ENCODE data around the gene DYRK2. TPM values are rescaled to one million over a fixed set of nuclear protein-coding genes. Genes with fewer than 3 reads are reported as not detected.

Gene DYRK2
- total and polyA plus RNA-seq, 2 donors (not counting 3 experiments of a cell fraction or from before 2014, with no cell fraction given): 4.5 to 11.0 TPM

DNA sequence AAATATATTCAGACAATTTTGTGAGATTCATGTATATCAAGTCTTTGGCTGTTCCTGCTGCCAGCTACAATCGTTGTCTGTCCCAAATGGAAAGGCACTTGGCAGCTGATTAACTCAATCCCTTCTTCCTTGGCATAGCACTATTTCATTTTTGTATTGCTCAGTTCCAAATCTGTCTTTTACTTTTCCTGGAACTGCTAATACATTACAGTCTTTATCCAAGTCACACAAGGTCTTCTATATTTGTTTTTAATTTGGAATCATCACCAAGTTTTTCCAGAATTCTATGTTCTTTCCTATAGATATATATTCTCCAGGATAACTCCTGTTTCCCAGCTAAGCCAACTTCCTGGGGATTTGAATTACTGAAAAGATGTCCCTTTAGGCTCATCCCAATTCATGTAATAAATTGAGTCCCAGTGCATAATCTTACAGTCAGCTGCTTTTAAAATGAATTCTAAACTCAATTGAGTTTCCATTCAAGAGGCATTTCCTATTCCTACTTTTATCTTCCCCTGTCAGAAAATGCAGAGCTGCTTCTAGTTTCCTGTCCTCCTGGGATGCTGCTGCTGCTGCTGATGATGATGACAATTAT lies 45.9 kb downstream of the DYRK2 start:
- TF ChIP-seq EZH2 (IDR thresholded peaks at IDR 0.05; ENCODE audit: borderline replicate concordance, low read depth, low read length, severe bottlenecking): no peak
- TF ChIP-seq JUN (IDR thresholded peaks at IDR 0.05; ENCODE audit: borderline replicate concordance, insufficient read depth, insufficient read length, low read depth): no peak
- TF ChIP-seq POLR2AphosphoS5 (IDR thresholded peaks at IDR 0.05; ENCODE audit: insufficient read depth, low read depth, low read length): no peak
- TF ChIP-seq, protein P1, sequence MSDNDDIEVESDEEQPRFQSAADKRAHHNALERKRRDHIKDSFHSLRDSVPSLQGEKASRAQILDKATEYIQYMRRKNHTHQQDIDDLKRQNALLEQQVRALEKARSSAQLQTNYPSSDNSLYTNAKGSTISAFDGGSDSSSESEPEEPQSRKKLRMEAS (IDR thresholded peaks at IDR 0.05; ENCODE audit: insufficient read depth, insufficient read length): no peak
- TF ChIP-seq MYC (IDR thresholded peaks at IDR 0.05; ENCODE audit: low read depth, low read length): no peak
- TF ChIP-seq POLR2A (IDR thresholded peaks at IDR 0.05; ENCODE audit: low read depth, low read length): no peak
- TF ChIP-seq, protein P2, sequence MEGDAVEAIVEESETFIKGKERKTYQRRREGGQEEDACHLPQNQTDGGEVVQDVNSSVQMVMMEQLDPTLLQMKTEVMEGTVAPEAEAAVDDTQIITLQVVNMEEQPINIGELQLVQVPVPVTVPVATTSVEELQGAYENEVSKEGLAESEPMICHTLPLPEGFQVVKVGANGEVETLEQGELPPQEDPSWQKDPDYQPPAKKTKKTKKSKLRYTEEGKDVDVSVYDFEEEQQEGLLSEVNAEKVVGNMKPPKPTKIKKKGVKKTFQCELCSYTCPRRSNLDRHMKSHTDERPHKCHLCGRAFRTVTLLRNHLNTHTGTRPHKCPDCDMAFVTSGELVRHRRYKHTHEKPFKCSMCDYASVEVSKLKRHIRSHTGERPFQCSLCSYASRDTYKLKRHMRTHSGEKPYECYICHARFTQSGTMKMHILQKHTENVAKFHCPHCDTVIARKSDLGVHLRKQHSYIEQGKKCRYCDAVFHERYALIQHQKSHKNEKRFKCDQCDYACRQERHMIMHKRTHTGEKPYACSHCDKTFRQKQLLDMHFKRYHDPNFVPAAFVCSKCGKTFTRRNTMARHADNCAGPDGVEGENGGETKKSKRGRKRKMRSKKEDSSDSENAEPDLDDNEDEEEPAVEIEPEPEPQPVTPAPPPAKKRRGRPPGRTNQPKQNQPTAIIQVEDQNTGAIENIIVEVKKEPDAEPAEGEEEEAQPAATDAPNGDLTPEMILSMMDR (IDR thresholded peaks at IDR 0.05; ENCODE audit: extremely low read depth in 1 of 2, insufficient read depth in 1 of 2, low read depth in 1 of 2, low read length in 2 of 2): no peak
- no peak for TF ChIP-seq GATA2 (IDR thresholded peaks at IDR 0.05; ENCODE audit: insufficient read depth, insufficient read length, low read depth, low read length)
- no peak for TF ChIP-seq FOS (IDR thresholded peaks at IDR 0.05; ENCODE audit: borderline replicate concordance, insufficient read depth, low read length)
- Histone ChIP-seq H3K36me3 (ENCODE audit: control insufficient read depth in 2 of 2, extremely low read depth in 1 of 2, insufficient read depth in 2 of 2, low read length in 2 of 2) (no peaks in the 10 kb centered on the region), H3K9ac (replicated peaks; ENCODE audit: extremely low read depth, insufficient read depth, low read length) (no peak overlapping the region), H3K27me3 (ENCODE audit: control insufficient read depth in 2 of 2, insufficient read depth in 2 of 2, low read length in 2 of 2) (peaks cover 5 to 14% of the 10 kb centered on the region in 2 experiments), H3K4me2 (ENCODE audit: insufficient read depth, low read length) (no peak overlapping the region), H3K4me1 (ENCODE audit: control insufficient read depth, extremely low read depth, insufficient read depth, low read length) (no peaks in the 10 kb centered on the region), H3K79me2 (ENCODE audit: control insufficient read depth, insufficient read depth, low read length) (no peaks in the 10 kb centered on the region), H3K4me3 (replicated peaks in 1 of 3; ENCODE audit: insufficient read depth in 1 of 3, low read depth in 1 of 3, low read length in 3 of 3) (no peak overlapping the region), H3K27ac (ENCODE audit: insufficient read depth, low read depth, low read length) (no peak overlapping the region), H4K20me1 (replicated peaks; ENCODE audit: control insufficient read depth, extremely low read depth, insufficient read depth, low read length) (no peaks in the 10 kb centered on the region), H3K9me3 (replicated peaks; ENCODE audit: control insufficient read depth, insufficient read depth, low read length) (no peaks in the 10 kb centered on the region), H3K9me1 (replicated peaks; ENCODE audit: control insufficient read depth, extremely low read depth, insufficient read depth, low read length) (no peaks in the 10 kb centered on the region), H2AFZ (ENCODE audit: low read depth, low read length) (no peak overlapping the region)
- dilution Hi-C loops (cut with MboI; ENCODE audit: extremely low pct_ligation_motif_present, low sequenced_read_pairs) (no loop called here), intact Hi-C loops (cut with micrococcal nuclease) (no loop called here)
- no TSS peak for BruUV-seq (replicated peaks)
- ChIA-PET CTCF (interaction anchor here (1.2 kb wide), 1 partner anchor 13 kb away, joined by 3 read pairs; no protein-coding TSS in a partner anchor), POLR2A (no interaction called here)
- FAIRE-seq (no peak), DNase-seq (ENCODE audit: low read depth, low spot score) (no peak)
